ENCODE results near the gene PARL.

The PARL gene

GRCh38 chr3:183818041-183818620, 66.5 kb downstream of the PARL start:
- H3K4me3 ChIP-seq (ENCODE audit: low read depth, low read length): no peak overlapping the region
- no peak for TF ChIP-seq CTCF (IDR thresholded peaks at IDR 0.05; ENCODE audit: low read depth, low read length)

- no peak overlapping the region for H3K4me3 ChIP-seq (ENCODE audit: low read depth, low read length)
- no peak for TF ChIP-seq CTCF (IDR thresholded peaks at IDR 0.05; ENCODE audit: low read depth, low read length)
These were observed 67.0 kb downstream of the PARL start for GRCh38 chr3:183817639-183818038.

DNA sequence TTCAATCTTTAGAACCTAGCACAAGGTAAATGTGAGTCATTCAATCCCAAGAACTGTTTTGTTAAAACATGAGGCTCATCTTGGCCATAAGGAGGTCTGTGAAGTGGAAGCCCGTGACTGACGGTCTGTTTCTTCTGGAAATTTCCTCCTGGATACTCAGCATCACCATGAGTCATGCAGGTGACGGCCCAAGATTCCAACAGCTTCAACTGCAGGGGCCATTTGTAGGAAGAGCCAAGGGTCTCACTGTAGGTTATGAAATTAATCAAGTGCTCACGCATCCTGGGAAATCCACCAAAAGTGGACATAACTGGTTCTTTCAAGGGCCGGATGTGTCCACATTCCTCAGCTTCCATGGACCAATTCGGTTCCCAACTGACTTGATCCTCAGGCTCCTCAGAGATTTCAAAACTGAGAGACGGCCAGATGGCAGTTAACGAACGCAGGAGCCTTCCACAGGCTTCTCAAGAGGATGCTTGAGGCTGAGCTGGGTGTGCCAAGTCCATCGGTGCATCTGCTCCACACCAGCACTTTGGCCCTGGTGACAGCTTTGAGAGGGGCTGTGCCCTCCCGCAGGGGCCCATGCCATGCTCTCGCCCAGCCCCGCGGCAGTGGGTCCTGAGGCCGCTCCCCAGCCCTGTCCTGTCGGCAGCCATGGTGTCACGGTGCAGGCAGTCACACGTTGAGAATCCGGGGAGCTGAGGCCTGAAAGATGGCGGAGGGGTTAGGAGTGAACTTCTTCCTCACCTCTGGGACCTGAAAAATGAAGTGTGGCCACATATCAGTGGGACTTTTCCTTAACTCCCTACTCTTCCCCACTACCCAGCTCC, 67.8 kb downstream of the PARL start:
- no peak for TF ChIP-seq CTCF (IDR thresholded peaks at IDR 0.05; ENCODE audit: low read depth, low read length)
- no peak overlapping the region for H3K4me3 ChIP-seq (ENCODE audit: low read depth, low read length)

GRCh38 chr3:183815951-183816475, 68.7 kb downstream of the PARL start:
- no peak overlapping the region for H3K4me3 ChIP-seq (ENCODE audit: low read depth, low read length)
- TF ChIP-seq CTCF (IDR thresholded peaks at IDR 0.05; ENCODE audit: low read depth, low read length): no peak

DNA sequence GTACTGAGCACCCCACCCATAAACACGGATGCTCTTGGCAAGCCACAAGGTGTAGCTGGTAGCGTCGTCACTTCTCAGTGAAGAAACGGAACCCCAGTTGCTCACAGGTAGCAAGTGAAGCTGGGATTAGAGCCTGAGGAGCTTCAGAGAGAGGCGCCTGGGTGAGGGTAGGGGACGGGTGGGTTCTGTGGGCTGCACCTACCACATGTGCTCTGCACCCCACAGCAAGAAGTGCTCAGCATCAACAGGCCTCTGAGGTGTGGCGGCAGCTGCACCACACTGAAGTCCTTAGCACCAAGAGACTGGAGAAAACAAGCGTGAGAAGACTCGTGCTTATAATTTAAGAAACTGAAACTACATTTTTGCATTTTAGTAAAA, 69.1 kb downstream of the PARL start:
- no peak overlapping the region for H3K4me3 ChIP-seq (ENCODE audit: low read depth, low read length)
- no peak for TF ChIP-seq CTCF (IDR thresholded peaks at IDR 0.05; ENCODE audit: low read depth, low read length)

DNA sequence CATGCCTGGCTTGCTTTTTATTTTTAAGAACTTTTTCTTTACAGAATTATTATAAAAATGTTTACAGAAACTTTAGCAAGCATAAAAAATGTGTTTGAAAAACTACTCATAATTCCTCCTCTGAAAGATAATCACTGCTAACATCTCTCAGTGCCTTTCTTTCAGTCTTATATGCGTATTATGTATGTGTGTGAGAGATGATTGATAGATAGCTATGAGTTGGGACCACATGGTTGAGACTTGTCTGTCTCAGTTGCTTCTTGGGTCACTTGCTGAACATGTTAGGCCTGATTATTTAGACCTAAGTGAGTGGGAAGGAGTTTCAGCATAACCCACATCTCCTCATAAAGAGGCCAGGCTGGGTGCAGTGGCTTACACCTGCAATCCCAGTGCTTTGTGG, 70.4 kb downstream of the PARL start:
- no peak overlapping the region for H3K4me3 ChIP-seq (ENCODE audit: low read depth, low read length)
- no peak for TF ChIP-seq CTCF (IDR thresholded peaks at IDR 0.05; ENCODE audit: low read depth, low read length)

DNA sequence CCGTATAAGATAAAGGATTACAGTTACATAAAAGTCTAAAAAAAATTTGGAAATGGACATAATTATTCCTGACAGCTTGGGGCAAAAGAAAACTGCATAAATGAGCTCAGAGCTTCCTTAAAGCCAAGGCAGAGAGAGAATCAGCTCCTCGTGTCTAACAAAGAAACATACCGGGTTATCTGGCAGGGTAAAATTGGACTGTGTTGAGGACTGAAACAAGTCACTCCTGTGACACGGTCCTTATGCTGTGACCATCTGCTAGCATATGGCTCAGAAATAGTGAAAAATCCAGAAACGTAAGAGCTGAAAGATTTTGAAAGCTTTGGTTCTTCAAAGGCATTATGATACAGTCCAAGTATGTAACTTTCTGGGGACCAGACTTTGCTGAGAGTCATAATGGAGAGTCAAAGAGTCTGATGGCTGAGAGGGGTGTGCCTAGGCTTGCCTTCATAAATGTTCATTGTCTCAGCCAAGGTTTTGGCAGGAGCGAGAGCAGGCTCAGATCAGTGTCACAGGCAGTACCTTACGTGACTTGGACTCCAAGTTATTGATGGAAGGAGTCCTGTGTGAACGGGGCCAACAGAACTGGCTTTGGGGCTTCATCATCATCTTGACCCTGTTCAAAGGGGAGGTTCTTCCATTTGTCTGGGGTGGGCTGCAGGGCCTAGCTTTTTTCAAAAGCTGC, 71.8 kb downstream of the PARL start:
- TF ChIP-seq CTCF (IDR thresholded peaks at IDR 0.05; ENCODE audit: low read depth, low read length): no peak

More for the DNA sequence above, 71.8 kb downstream of the PARL start:
- no peak overlapping the region for H3K4me3 ChIP-seq (ENCODE audit: low read depth, low read length)

Measured in WI38 (cell line).